ENCODE results near the gene CAPG. TPM values are rescaled to one million over a fixed set of nuclear protein-coding genes. Genes with fewer than 3 reads are reported as not detected.

Gene CAPG
- total RNA-seq, 6 experiments from 2014 or later: 10.7 to 49.6 (median 13.6) TPM

DNA sequence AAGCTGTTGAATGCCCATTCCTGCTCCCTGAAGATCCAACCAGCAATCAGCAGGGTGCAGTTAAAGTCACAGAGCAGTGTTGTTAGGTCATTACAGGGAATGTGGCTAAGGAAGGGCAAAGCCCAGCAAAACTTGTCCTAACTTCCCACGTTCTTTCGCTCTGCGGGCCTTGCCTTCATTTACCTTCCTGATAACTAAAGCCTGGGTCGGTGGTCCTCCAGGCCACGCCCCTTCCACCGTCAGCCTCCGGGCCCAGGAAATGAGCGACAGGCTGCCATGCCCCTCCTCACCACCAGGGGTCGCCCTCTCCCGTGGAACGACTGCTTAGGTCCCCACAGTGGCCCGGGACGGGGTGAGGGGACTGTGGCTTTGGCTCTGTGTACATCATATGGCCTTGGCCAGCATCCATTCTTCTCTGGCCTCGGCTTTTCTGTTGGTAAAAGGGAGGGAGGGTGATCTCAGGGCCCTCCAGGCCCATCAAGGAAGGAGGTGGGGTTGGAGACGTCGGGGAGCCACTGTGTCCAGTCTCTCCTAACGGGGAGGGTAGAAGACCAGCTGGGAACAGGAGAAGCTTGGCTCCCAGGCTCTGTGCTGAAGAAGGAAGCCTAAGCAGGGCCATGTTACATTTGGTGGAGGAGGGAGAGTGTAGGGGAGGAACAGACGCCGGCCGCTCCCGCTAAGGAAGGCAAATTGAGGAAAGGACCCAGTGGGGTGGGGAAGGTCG is 10.5 kb upstream of the CAPG start:
- Mint-ChIP-seq H3K36me3 (ENCODE audit: low read depth) (no peaks in the 10 kb centered on the region), H3K27ac (peak overlapping the region; percentile 85), H3K27me3 (ENCODE audit: insufficient read depth) (peaks cover 4% of the 10 kb centered on the region; the same call in 1 of the 2 replicates), H3K9me3 (no peaks in the 10 kb centered on the region), H3K4me3 (peak overlapping the region; percentile 60), H3K4me1 (ENCODE audit: low read depth) (peaks cover 31% of the 10 kb centered on the region)
- TF ChIP-seq, protein P1, sequence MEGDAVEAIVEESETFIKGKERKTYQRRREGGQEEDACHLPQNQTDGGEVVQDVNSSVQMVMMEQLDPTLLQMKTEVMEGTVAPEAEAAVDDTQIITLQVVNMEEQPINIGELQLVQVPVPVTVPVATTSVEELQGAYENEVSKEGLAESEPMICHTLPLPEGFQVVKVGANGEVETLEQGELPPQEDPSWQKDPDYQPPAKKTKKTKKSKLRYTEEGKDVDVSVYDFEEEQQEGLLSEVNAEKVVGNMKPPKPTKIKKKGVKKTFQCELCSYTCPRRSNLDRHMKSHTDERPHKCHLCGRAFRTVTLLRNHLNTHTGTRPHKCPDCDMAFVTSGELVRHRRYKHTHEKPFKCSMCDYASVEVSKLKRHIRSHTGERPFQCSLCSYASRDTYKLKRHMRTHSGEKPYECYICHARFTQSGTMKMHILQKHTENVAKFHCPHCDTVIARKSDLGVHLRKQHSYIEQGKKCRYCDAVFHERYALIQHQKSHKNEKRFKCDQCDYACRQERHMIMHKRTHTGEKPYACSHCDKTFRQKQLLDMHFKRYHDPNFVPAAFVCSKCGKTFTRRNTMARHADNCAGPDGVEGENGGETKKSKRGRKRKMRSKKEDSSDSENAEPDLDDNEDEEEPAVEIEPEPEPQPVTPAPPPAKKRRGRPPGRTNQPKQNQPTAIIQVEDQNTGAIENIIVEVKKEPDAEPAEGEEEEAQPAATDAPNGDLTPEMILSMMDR (IDR thresholded peaks at IDR 0.05): peak; percentile 100
- DNase-seq: peak; percentile 43

DNA sequence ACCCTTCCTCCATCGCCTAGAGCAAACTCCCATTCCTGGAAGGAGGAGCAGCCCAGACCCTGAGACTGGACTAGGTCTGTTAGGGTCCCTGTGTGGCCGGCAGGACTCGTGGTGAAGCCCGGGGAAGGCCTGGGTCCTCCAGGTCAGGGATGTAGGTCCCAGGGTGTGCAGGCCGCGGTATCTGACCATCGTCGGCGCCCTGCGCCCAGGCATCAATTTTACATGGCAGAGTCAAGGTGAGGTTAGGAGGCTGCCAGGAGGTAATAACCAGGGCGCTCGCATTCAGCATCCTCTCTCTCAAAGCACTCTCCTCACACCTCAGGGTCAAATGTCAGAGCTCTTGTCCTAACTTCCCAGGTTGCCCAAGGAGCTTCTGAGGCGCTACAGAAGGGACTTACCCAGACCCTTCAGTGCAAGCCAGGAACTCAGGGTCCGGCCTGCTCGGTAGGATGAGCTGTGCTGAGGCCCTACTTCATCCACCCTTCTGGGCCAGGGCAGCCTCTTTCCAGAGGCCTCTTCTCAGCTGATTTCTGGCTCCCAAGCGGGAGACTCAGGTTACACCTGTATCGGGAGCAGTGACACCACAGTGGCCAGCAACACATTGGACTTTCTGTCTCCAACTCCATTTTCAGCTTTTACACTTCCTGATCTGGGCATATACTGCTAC is 9.0 kb upstream of the CAPG start:
- no peaks in the 10 kb centered on the region for H3K36me3 Mint-ChIP-seq (ENCODE audit: low read depth)
- H3K4me3 Mint-ChIP-seq: peak overlapping the region; percentile 94
- TF ChIP-seq, protein P1 (IDR thresholded peaks at IDR 0.05): no peak
- no peaks in the 10 kb centered on the region for H3K9me3 Mint-ChIP-seq
- peaks cover 4% of the 10 kb centered on the region; the same call in 1 of the 2 replicates for H3K27me3 Mint-ChIP-seq (ENCODE audit: insufficient read depth)
- peaks cover 31% of the 10 kb centered on the region for H3K4me1 Mint-ChIP-seq (ENCODE audit: low read depth)
- peak overlapping the region; percentile 95 for H3K27ac Mint-ChIP-seq
- no peak for DNase-seq

DNA sequence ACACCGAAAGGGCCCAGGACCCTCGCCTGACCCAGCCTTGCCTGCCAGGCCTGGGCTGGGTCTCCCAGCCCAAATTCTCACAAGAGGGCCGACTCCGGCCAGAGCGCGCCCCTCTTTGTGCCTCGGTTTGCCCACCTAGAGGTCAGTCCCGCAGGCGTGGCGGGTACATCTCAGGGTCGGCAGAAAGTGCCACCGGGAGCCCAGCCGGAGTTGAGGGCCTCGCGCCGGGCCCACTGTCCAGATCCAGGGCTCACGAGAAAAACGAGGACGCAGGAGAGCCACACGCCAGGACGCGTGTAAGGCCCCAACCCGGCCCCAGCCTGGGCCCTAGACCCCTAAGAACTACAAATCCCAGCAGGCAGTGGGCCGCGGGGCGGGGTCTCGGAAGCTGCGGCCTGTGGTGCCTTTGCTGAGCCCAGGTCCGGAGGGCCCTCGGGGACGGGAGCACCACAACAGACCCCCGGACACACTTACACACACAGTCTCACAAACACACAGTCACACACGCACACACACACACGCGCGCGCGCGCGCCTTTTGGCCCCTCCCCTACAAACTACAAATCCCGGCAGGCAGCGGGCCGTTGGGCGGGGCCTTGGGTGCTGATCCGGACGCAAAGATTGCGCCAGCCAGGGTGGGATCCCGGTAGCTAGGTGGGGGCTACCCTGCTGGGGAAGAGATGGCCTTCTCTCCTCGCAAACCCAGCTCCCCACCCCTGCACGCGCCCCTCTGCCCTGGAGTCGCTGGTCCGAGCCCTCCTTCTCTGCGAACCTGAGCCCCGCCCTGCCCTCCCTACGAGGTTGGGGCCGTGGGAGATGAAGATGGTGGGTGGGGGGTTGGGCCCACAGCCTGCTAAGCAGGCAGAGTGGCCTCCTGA is 8.2 kb upstream of the CAPG start, which contains the start of gene SH2D6:
Gene SH2D6 (plus strand): TSS at position 583 of the 877 bp plus-strand sequence. CDS start 10,752 bp downstream, outside the sequence.
- Mint-ChIP-seq H3K4me3 (peak within 1 kb of the TSS; percentile 94), H3K36me3 (ENCODE audit: low read depth) (no peaks in the 10 kb centered on the region), H3K4me1 (ENCODE audit: low read depth) (peaks cover 36% of the 10 kb centered on the region), H3K9me3 (no peaks in the 10 kb centered on the region), H3K27ac (peak within 1 kb of the TSS; percentile 95), H3K27me3 (ENCODE audit: insufficient read depth) (peaks cover 4% of the 10 kb centered on the region; the same call in 1 of the 2 replicates)
- DNase-seq: peak; percentile 51
- TF ChIP-seq, protein P1 (IDR thresholded peaks at IDR 0.05): no peak

DNA sequence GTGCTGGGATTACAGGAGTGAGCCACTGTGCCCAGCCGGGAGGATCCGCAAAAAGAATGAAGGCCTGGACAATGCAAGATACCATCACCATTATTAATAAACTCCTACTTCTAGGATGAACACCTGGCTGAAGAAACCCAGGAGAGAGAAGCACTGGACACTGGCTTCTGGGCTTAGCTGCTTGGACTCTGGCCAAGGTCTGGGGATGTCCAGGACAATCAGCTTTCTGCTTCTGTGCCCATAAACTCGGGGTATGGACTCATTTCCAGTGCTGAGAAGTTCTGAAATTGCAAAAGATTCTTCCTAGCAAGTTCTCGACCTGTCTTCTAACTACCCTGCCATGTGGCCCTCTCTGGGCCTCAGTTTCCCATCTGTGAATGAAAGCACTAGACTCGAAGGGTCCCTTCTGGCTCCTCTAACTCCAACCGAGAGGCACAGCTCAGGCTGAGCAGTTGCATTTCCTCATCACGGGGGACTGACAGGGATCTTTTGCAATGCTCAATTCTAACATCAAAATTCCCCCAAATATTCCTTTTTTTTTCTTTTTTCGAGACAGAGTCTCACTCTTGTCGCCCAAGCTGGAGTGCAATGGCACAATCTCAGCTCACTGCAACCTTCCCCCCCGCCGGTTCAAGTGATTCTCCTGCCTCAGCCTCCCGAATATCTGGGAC is 5.9 kb upstream of the CAPG start:
- TF ChIP-seq, protein P1 (IDR thresholded peaks at IDR 0.05): no peak
- H3K4me1 Mint-ChIP-seq (ENCODE audit: low read depth): peaks cover 31% of the 10 kb centered on the region
- DNase-seq: no peak
- H3K4me3 Mint-ChIP-seq: no peak overlapping the region
- H3K36me3 Mint-ChIP-seq (ENCODE audit: low read depth): no peaks in the 10 kb centered on the region
- peaks cover 5% of the 10 kb centered on the region for H3K27me3 Mint-ChIP-seq (ENCODE audit: insufficient read depth)
- no peak overlapping the region for H3K27ac Mint-ChIP-seq
- H3K9me3 Mint-ChIP-seq: no peaks in the 10 kb centered on the region
